Trophoblast cell (in vitro differentiated cells and primary cell): ENCODE measurements around the gene GPN3.
"Not testable (repeated sequence)": the region's sequence is repeated elsewhere in the genome, so short reads cannot be mapped to it uniquely, and the experiment has no call there.

Source experiments
- DNase-seq, 2 donors: peaks; one replicate each; pipeline ENCODE4 v3.0.0-alpha.2; 2016
- H2AFZ ChIP-seq: 2 replicates; pipeline ENCODE4 v1.6.1; 2013; ENCODE audit warnings: low read length, moderate library complexity, mild to moderate bottlenecking; ENCODE audit not compliant: insufficient read depth, poor library complexity
- H2AK5ac ChIP-seq: 2 replicates; pipeline ENCODE4 v1.6.1; 2013; ENCODE audit warnings: mild to moderate bottlenecking, low read length
- H2BK120ac ChIP-seq: 2 replicates; pipeline ENCODE4 v1.6.1; 2013; ENCODE audit warnings: low read length, mild to moderate bottlenecking, moderate library complexity; ENCODE audit not compliant: insufficient read depth, poor library complexity
- H2BK12ac ChIP-seq: 2 replicates; pipeline ENCODE4 v1.6.1; 2013; ENCODE audit warnings: mild to moderate bottlenecking, low read length, moderate library complexity
- H2BK5ac ChIP-seq: 2 replicates; pipeline ENCODE4 v1.6.1; 2013; ENCODE audit warnings: low read length, low read depth, moderate library complexity, mild to moderate bottlenecking; ENCODE audit not compliant: poor library complexity
- H3K14ac ChIP-seq: 2 replicates; pipeline ENCODE4 v1.6.1; 2013; ENCODE audit warnings: mild to moderate bottlenecking, low read length
- H3K18ac ChIP-seq: 2 replicates; pipeline ENCODE4 v1.6.1; 2013; ENCODE audit warnings: mild to moderate bottlenecking, low read length
- H3K23ac ChIP-seq: 2 replicates; pipeline ENCODE4 v1.6.1; 2013; ENCODE audit warnings: low read length
- H3K27ac ChIP-seq: 2 replicates; pipeline ENCODE4 v1.5.1; 2013; ENCODE audit warnings: low read depth, mild to moderate bottlenecking, inconsistent platforms, low read length, moderate library complexity
- H3K27me3 ChIP-seq: 2 replicates; pipeline ENCODE4 v1.6.1; 2013; ENCODE audit warnings: inconsistent platforms, mild to moderate bottlenecking, low read length, moderate library complexity; ENCODE audit not compliant: insufficient read depth
- H3K36me3 ChIP-seq, 2 experiments: 1 replicate in 1 of 2; 2 replicates in 1 of 2; pipeline ENCODE4 v1.6.1; 2013; ENCODE audit warnings: low read length in 2 of 2, mild to moderate bottlenecking in 2 of 2, moderate library complexity in 1 of 2; ENCODE audit not compliant: insufficient read depth in 2 of 2, control insufficient read depth in 1 of 2
- H3K4ac ChIP-seq: 2 replicates; pipeline ENCODE4 v1.6.1; 2013; ENCODE audit warnings: low read depth, mild to moderate bottlenecking, low read length, moderate library complexity
- H3K4me1 ChIP-seq, 2 experiments: 1 replicate in 1 of 2; 2 replicates in 1 of 2; pipeline ENCODE4 v1.6.1; 2013; ENCODE audit warnings: low read length in 2 of 2, mild to moderate bottlenecking in 2 of 2, moderate library complexity in 1 of 2; ENCODE audit not compliant: insufficient read depth in 2 of 2, control insufficient read depth in 1 of 2
- H3K4me2 ChIP-seq: 2 replicates; pipeline ENCODE4 v1.6.1; 2013; ENCODE audit warnings: inconsistent platforms, mild to moderate bottlenecking, low read length, moderate library complexity
- H3K4me3 ChIP-seq: 2 replicates; pipeline ENCODE4 v1.5.1; 2013; ENCODE audit warnings: mild to moderate bottlenecking, low read depth, low read length, inconsistent platforms
- H3K79me1 ChIP-seq: one replicate; pipeline ENCODE4 v1.6.1; 2013; ENCODE audit warnings: low read length
- H3K79me2 ChIP-seq: 2 replicates; pipeline ENCODE4 v1.6.1; 2013; ENCODE audit warnings: low read length, mild to moderate bottlenecking; ENCODE audit not compliant: control insufficient read depth, insufficient read depth, poor library complexity
- H3K9ac ChIP-seq: 2 replicates; pipeline ENCODE4 v1.6.1; 2013; ENCODE audit warnings: mild to moderate bottlenecking, low read length
- H3K9me3 ChIP-seq: 2 replicates; pipeline ENCODE4 v1.6.1; 2013; ENCODE audit warnings: low read depth, mild to moderate bottlenecking, control low read depth, inconsistent platforms, low read length; ENCODE audit not compliant: insufficient read depth
- H4K12ac ChIP-seq: 2 replicates; pipeline ENCODE4 v1.6.1; 2013; ENCODE audit warnings: low read depth, mild to moderate bottlenecking, low read length, moderate library complexity
- H4K8ac ChIP-seq: 2 replicates; pipeline ENCODE4 v1.6.1; 2013; ENCODE audit warnings: low read depth, mild to moderate bottlenecking, low read length, moderate library complexity
- H4K91ac ChIP-seq: one replicate; pipeline ENCODE4 v1.6.1; 2013; ENCODE audit warnings: low read depth, mild to moderate bottlenecking, low read length, moderate library complexity
- WGBS: extraction: QIAGEN DNeasy Blood & Tissue Kit; methylation state at CpG from one replicate; pipeline ENCODE4 v1.1.7; 2013; ENCODE audit warnings: missing lambda C conversion rate; ENCODE audit not compliant: insufficient read length, insufficient coverage; ENCODE audit errors: extremely low coverage; 5-methylcytosine and 5-hydroxymethylcytosine counted together

Gene GPN3

DNA sequence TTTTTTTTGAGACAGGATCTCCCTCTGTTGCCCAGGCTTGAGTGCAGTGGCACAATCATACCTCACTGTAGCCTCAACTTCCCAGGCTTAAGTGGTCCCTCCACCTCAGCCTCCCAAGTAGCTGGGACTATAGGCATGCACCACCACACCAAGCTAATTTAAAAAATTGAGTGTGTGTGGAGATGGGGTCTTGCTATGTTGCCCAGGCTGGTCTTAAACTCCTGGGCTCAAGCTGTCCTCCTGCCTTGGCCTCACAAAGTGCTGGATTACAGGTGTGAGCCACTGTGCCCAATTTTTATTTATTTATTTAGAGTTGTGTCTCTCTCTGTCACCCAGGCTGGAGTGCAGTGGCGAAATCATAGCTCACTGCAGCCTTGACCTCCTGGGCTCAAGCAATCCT lies 47.4 kb downstream of the GPN3 start:
- not testable (repeated sequence) for H3K79me1 ChIP-seq, H3K4me3 ChIP-seq, H3K27me3 ChIP-seq, H2BK5ac ChIP-seq, H3K9ac ChIP-seq, H4K8ac ChIP-seq, H3K4me1 ChIP-seq, H3K18ac ChIP-seq, H2AK5ac ChIP-seq, H3K36me3 ChIP-seq, H3K23ac ChIP-seq, H2AFZ ChIP-seq, H4K91ac ChIP-seq, H3K9me3 ChIP-seq, H4K12ac ChIP-seq, H3K4me2 ChIP-seq, H3K79me2 ChIP-seq, H3K14ac ChIP-seq, H2BK12ac ChIP-seq, DNase-seq, H3K27ac ChIP-seq, H2BK120ac ChIP-seq, H3K4ac ChIP-seq
- WGBS, result no CpG with 5 or more reads among the region's 1 CpG

- not testable (repeated sequence) for H4K8ac ChIP-seq, H3K9me3 ChIP-seq, H3K9ac ChIP-seq, H3K4me1 ChIP-seq, H3K79me1 ChIP-seq, H2AFZ ChIP-seq, H3K4ac ChIP-seq, H2BK12ac ChIP-seq, H3K4me3 ChIP-seq, H2BK120ac ChIP-seq, H3K79me2 ChIP-seq, H2AK5ac ChIP-seq, H4K12ac ChIP-seq, H3K27me3 ChIP-seq, H3K23ac ChIP-seq, H3K14ac ChIP-seq, H3K4me2 ChIP-seq, H3K18ac ChIP-seq, H2BK5ac ChIP-seq, H3K27ac ChIP-seq, H3K36me3 ChIP-seq, H4K91ac ChIP-seq
- no CpG with 5 or more reads among the region's 3 CpGs for WGBS
- DNase-seq, result peak in 1 of 2 donors; percentile 35
Observed at GRCh38 chr12:110417113-110417512, 50.9 kb downstream of the GPN3 start.

- H2AK5ac ChIP-seq, H3K9me3 ChIP-seq, H3K9ac ChIP-seq, H2AFZ ChIP-seq, H3K27ac ChIP-seq, H3K4me2 ChIP-seq, H4K12ac ChIP-seq, H3K79me1 ChIP-seq, H3K18ac ChIP-seq, DNase-seq, H2BK5ac ChIP-seq, H4K91ac ChIP-seq, H3K79me2 ChIP-seq, H3K4ac ChIP-seq, H4K8ac ChIP-seq, H3K14ac ChIP-seq, H2BK12ac ChIP-seq, H3K4me1 ChIP-seq, H2BK120ac ChIP-seq, H3K23ac ChIP-seq, H3K4me3 ChIP-seq, H3K36me3 ChIP-seq, H3K27me3 ChIP-seq: not testable (repeated sequence)
- WGBS, result no CpG with 5 or more reads among the region's 6 CpGs
Observed at GRCh38 chr12:110410086-110410485, 58.0 kb downstream of the GPN3 start.

DNA sequence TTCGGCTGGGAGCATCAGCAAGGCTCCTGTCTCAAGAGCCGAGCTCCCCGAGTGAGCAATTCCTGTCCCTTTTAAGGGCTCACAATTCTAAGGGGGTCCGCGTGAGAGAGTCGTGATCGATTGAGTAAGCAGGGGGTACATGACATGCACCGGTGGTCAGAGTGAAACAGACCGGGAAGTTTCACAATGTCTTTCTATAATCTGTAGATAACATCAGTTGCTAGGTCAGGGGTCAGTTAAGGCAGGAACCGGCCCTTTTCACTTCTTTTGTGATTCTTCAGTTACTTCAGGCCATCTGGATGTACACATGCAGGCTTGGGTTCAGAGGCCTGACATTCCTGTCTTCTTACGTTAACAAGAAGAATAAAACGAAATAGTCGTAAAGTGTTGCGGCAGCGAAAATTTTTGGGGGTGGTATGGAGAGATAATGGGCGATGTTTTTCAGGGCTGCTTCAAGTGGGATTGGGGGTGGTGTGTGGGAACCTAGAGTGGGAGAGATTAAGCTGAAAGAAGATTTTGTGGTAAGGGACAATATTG lies 62.9 kb downstream of the GPN3 start:
- not testable (repeated sequence) for H3K27me3 ChIP-seq, H4K12ac ChIP-seq, H3K23ac ChIP-seq, H2BK120ac ChIP-seq, H3K14ac ChIP-seq, H3K4ac ChIP-seq, H3K4me3 ChIP-seq, H3K18ac ChIP-seq, H2AK5ac ChIP-seq, H3K4me2 ChIP-seq, H3K36me3 ChIP-seq, H2BK5ac ChIP-seq, H2BK12ac ChIP-seq, H3K9ac ChIP-seq, H3K79me1 ChIP-seq, H2AFZ ChIP-seq, H3K9me3 ChIP-seq, H3K27ac ChIP-seq
- DNase-seq, result peak in 1 of 2 donors; percentile 31
- Histone ChIP-seq H4K8ac (peak overlapping the region; percentile 86), H3K79me2 (peaks cover 14% of the 10 kb centered on the region), H4K91ac (peak overlapping the region; percentile 86), H3K4me1 (peaks cover 3 to 13% of the 10 kb centered on the region in 2 experiments)
- WGBS, result 100% methylated on average over 5 of the region's 16 CpGs
